Neural progenitor cell (in vitro differentiated cells): ENCODE data around the gene CRLF1. TPM values are rescaled to one million over a fixed set of nuclear protein-coding genes. Genes with fewer than 3 reads are reported as not detected.
A peak's percentile ranks its signal among the peaks of the same experiment; 100 is the strongest.

Experiments used
- DNase-seq: peaks from one replicate; pipeline ENCODE4 v3.0.0-alpha.2; 2016; ENCODE audit warnings: low spot score
- H2AFZ ChIP-seq: fragments of 200-600 bp; sonication (generic); replicated peaks from 2 replicates; pipeline ENCODE4 v1.6.1; 2016; ENCODE audit warnings: antibody characterized with exemption
- H3F3A ChIP-seq: fragments of 200-600 bp; sonication (generic); 2 replicates; pipeline ENCODE4 v1.6.1; 2016; ENCODE audit warnings: antibody characterized with exemption, low read depth
- H3K27ac ChIP-seq: fragments of 200-600 bp; sonication (generic); 2 replicates; pipeline ENCODE4 v1.5.1; 2016; ENCODE audit warnings: mild to moderate bottlenecking
- H3K27me3 ChIP-seq: fragments of 200-600 bp; sonication (generic); 2 replicates; pipeline ENCODE4 v1.6.1; 2016; ENCODE audit warnings: mild to moderate bottlenecking, moderate library complexity
- H3K36me3 ChIP-seq: fragments of 200-600 bp; sonication (generic); 2 replicates; pipeline ENCODE4 v1.5.1; 2016
- H3K4me1 ChIP-seq: fragments of 200-600 bp; sonication (generic); 2 replicates; pipeline ENCODE4 v1.6.1; 2016; ENCODE audit warnings: mixed run types
- H3K4me2 ChIP-seq: fragments of 200-600 bp; sonication (generic); 2 replicates; pipeline ENCODE4 v1.6.1; 2016
- H3K4me3 ChIP-seq: fragments of 200-600 bp; sonication (generic); 2 replicates; pipeline ENCODE4 v1.5.1; 2016
- H3K79me2 ChIP-seq: fragments of 200-600 bp; sonication (generic); 2 replicates; pipeline ENCODE4 v1.6.1; 2016; ENCODE audit warnings: low read depth
- H3K9ac ChIP-seq: fragments of 200-600 bp; sonication (generic); 2 replicates; pipeline ENCODE4 v1.6.1; 2016
- H3K9me3 ChIP-seq: fragments of 200-600 bp; sonication (generic); 2 replicates; pipeline ENCODE4 v1.5.1; 2016; ENCODE audit warnings: low read depth
- H4K20me1 ChIP-seq: fragments of 200-600 bp; sonication (generic); 2 replicates; pipeline ENCODE4 v1.6.1; 2016; ENCODE audit warnings: low read depth
- H3K27ac Mint-ChIP-seq: 3 replicates; pipeline ENCODE4 v1.8.0; 2021; ENCODE audit warnings: mixed read lengths
- H3K27me3 Mint-ChIP-seq: 2 replicates; pipeline ENCODE4 v1.8.0; 2022; ENCODE audit warnings: low read depth, mild to moderate bottlenecking, inconsistent platforms, moderate library complexity, mixed read lengths; ENCODE audit not compliant: insufficient read depth
- H3K36me3 Mint-ChIP-seq: 3 replicates; pipeline ENCODE4 v1.8.0; 2021; ENCODE audit warnings: mixed read lengths
- H3K4me1 Mint-ChIP-seq: 3 replicates; pipeline ENCODE4 v1.8.0; 2021; ENCODE audit warnings: mixed read lengths
- H3K4me3 Mint-ChIP-seq: 3 replicates; pipeline ENCODE4 v1.8.0; 2021; ENCODE audit warnings: mild to moderate bottlenecking, moderate library complexity, mixed read lengths
- H3K9me3 Mint-ChIP-seq: 3 replicates; pipeline ENCODE4 v1.8.0; 2020; ENCODE audit warnings: mixed read lengths
- EZH2 ChIP-seq: fragments of 200-600 bp; sonication (generic); IDR thresholded peaks from 2 replicates; pipeline ENCODE4 v1.6.1; 2017; ENCODE audit warnings: antibody characterized with exemption, mild to moderate bottlenecking, moderate library complexity
- EZH2phosphoT487 ChIP-seq: fragments of 200-600 bp; sonication (generic); IDR thresholded peaks from 2 replicates; pipeline ENCODE4 v1.6.1; 2017; ENCODE audit warnings: antibody characterized with exemption
- total RNA-seq: library from RNA; depleted of rRNA; stranded (reverse); fragments of >200 nt; gene quantifications from 2 replicates; pipeline ENCODE4 v1.2.3, GENCODE V29; 2015; ENCODE audit warnings: low replicate concordance
- TF ChIP-seq, protein P1 (sequence below): fragments of 200-600 bp; sonication (generic); IDR thresholded peaks from 2 replicates; pipeline ENCODE4 v1.5.1; 2017; ENCODE audit warnings: antibody characterized with exemption, mild to moderate bottlenecking

The CRLF1 gene
- total RNA-seq, 1 donor from 2014 or later: not detected

DNA sequence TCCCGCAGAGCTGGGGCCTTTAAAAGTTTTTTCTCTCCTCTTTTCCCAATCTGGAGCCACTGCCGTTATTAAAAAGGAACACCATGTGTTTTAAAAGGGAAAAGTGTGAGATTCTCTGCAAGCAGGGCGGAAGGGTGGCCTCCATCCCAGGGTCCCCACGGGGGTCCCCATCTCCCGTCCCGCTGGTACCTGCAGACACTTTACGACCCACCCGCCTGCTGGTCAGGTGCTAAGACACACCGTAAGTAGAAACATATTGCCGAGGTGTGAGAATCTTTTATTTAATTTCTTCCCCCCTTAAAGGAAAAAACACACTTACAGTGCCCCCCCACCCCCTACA is 1.8 kb downstream of the CRLF1 start:
- Histone ChIP-seq H3K79me2 (no peaks in the 10 kb centered on the region), H3K4me1 (peaks cover 21% of the 10 kb centered on the region), H4K20me1 (peaks cover 65% of the 10 kb centered on the region), H3F3A (peaks cover 45% of the 10 kb centered on the region), H3K27me3 (peaks cover 98% of the 10 kb centered on the region), H3K4me3 (no peak overlapping the region), H3K9me3 (no peaks in the 10 kb centered on the region), H3K4me2 (peak overlapping the region; percentile 60), H2AFZ (no peak overlapping the region), H3K9ac (no peak overlapping the region), H3K36me3 (no peaks in the 10 kb centered on the region), H3K27ac (no peak overlapping the region)
- Mint-ChIP-seq H3K4me3 (peak overlapping the region; percentile 43), H3K9me3 (peaks cover 2% of the 10 kb centered on the region), H3K27ac (no peak overlapping the region), H3K27me3 (peaks cover 71% of the 10 kb centered on the region), H3K4me1 (peaks cover 14% of the 10 kb centered on the region), H3K36me3 (peaks cover 2% of the 10 kb centered on the region)
- TF ChIP-seq, protein P1, sequence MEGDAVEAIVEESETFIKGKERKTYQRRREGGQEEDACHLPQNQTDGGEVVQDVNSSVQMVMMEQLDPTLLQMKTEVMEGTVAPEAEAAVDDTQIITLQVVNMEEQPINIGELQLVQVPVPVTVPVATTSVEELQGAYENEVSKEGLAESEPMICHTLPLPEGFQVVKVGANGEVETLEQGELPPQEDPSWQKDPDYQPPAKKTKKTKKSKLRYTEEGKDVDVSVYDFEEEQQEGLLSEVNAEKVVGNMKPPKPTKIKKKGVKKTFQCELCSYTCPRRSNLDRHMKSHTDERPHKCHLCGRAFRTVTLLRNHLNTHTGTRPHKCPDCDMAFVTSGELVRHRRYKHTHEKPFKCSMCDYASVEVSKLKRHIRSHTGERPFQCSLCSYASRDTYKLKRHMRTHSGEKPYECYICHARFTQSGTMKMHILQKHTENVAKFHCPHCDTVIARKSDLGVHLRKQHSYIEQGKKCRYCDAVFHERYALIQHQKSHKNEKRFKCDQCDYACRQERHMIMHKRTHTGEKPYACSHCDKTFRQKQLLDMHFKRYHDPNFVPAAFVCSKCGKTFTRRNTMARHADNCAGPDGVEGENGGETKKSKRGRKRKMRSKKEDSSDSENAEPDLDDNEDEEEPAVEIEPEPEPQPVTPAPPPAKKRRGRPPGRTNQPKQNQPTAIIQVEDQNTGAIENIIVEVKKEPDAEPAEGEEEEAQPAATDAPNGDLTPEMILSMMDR: no peak
- TF ChIP-seq EZH2phosphoT487 (no peak), EZH2 (no peak)
- no peak for DNase-seq

DNA sequence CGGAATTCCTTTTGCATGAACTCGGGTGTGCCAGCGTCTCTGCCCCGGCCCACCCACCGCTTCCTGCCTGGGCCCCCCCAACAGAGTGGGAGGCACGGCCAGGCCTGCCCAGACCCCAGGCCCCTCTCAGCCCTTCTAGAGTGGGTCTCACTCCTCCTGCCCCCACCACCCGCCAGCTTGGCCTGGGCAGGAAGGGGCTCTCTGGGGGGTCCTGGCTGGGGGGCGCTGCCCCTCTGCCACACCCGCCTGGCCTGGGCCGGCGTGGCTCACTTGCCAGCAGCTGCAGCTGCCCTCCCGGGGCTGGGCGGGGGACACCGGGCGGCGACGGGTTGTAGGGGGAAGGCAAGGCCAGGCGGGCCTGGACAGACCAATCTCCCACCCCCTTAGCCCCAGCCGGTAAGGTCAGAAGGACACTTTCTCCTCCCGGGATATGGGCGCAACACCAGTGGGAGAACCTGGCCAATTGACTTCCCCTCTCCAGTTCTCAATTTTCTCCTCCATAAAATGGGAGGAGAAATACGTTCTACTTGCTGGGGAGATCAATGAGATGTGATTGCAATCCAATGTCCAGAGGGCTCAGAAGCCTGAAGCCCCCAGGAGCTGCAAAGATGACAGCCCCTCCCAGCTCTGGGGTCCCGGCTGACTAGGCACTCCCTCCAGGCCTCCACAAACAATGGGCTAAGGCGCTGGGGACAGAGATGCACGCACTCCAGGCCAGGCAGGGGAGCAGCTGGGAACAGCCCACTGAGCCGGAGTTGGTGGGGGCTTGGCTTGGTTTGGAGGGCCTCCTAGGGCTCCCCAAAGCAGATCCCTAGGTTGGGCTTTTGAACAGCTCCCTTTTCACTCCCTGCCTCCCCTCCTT is 2.4 kb downstream of the CRLF1 start:
- Histone ChIP-seq H3K4me1 (peaks cover 21% of the 10 kb centered on the region), H3K27ac (no peak overlapping the region), H4K20me1 (peaks cover 59% of the 10 kb centered on the region), H3K9ac (no peak overlapping the region), H3K9me3 (no peaks in the 10 kb centered on the region), H3K36me3 (no peaks in the 10 kb centered on the region), H3K79me2 (no peaks in the 10 kb centered on the region), H3K4me2 (peak overlapping the region; percentile 60), H3K27me3 (peaks cover 98% of the 10 kb centered on the region), H2AFZ (no peak overlapping the region), H3K4me3 (peak overlapping the region; percentile 6), H3F3A (peaks cover 39% of the 10 kb centered on the region)
- Mint-ChIP-seq H3K27ac (no peak overlapping the region), H3K4me3 (peak overlapping the region; percentile 43), H3K4me1 (peaks cover 14% of the 10 kb centered on the region), H3K9me3 (peaks cover 2% of the 10 kb centered on the region), H3K27me3 (peaks cover 65% of the 10 kb centered on the region), H3K36me3 (peaks cover 2% of the 10 kb centered on the region)
- DNase-seq: peak; percentile 68
- TF ChIP-seq, protein P1: no peak
- TF ChIP-seq EZH2 (peak; percentile 41), EZH2phosphoT487 (peak; percentile 54)

DNA sequence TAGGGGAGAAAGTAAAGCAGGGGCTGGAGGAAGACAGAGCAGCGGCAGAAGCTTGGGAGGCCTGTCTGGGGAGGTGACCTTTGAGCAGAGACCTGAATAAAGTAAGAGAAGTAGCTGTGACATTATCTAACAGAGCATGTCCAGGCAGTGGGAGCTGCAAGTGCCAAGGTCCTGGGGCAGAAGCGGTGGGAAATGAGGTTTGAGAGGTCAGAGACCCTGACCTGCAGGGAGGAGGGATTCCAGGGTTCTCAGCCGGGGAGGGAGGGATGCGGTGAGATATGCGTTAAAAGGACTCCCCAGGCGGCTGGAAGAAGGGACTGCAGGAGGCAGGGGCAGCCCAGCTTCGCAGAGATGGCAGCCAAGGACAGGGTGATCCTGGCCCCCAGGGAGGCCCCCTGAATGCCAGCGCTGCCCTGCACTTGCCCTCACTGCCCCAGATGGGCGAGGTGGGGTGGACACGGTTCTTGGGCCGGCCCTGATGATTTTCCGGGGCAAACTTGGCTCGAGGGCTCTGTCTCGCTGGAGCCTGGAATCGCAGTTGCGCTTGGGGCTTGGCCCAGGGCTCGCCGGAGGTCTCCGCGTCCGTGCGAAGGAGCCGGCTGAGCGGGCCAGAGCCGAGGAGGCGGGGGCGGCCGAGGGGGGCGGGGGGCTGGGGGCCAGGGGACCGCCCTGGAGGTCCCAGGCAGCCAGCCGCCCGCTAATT is 3.2 kb downstream of the CRLF1 start:
- peak overlapping the region; percentile 76 for H3K4me3 Mint-ChIP-seq
- no peak overlapping the region for H3K9ac ChIP-seq

More for the DNA sequence above, 3.2 kb downstream of the CRLF1 start:
- no peak overlapping the region for H3K27ac ChIP-seq
- peaks cover 98% of the 10 kb centered on the region for H3K27me3 ChIP-seq
- Mint-ChIP-seq H3K9me3 (peaks cover 2% of the 10 kb centered on the region), H3K27me3 (peaks cover 57% of the 10 kb centered on the region), H3K36me3 (peaks cover 2% of the 10 kb centered on the region), H3K27ac (no peak overlapping the region), H3K4me1 (peaks cover 11% of the 10 kb centered on the region)
- H3K4me2 ChIP-seq: peak overlapping the region; percentile 60
- no peak overlapping the region for H2AFZ ChIP-seq
- DNase-seq: peak; percentile 75
- H3K9me3 ChIP-seq: no peaks in the 10 kb centered on the region
- peaks cover 51% of the 10 kb centered on the region for H4K20me1 ChIP-seq
- no peaks in the 10 kb centered on the region for H3K36me3 ChIP-seq
- H3K4me3 ChIP-seq: peak overlapping the region; percentile 6
- peaks cover 21% of the 10 kb centered on the region for H3K4me1 ChIP-seq
- H3K79me2 ChIP-seq: no peaks in the 10 kb centered on the region
- TF ChIP-seq EZH2phosphoT487 (no peak), EZH2 (no peak)
- TF ChIP-seq, protein P1: peak; percentile 29
- peaks cover 31% of the 10 kb centered on the region for H3F3A ChIP-seq
